Measurements from ENCODE around the gene TRAPPC3L. TPM values are rescaled to one million over a fixed set of nuclear protein-coding genes. Genes with fewer than 3 reads are reported as not detected.

The TRAPPC3L gene
- total and polyA plus RNA-seq, 2 of the 8 experiments (the other 6 are each of a cell fraction or from before 2014, with no cell fraction given) = not detected

DNA sequence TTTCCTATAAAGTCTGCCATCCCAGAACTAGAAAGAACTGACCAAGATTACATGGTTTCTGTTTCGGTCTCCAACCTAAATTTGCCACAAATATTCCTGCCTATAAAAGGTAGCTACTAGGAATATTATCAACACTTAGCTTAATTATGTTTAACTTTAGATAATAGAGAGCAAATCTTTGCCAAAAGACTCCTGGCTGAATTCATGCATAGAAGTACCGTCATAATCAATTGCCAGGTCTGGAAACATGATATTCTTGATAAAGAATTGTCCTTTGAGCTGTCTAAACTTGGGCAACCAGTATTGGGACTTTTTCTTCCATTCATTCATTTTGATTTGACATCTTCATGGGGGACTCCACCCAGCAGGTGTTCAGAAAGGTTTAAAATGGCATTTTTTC, 61.9 kb downstream of the TRAPPC3L start:
- 90% methylated on average over 2 of the region's 2 CpGs; no CpG with 5 or more reads in 1 of the 2 experiments for WGBS, 2 experiments (ENCODE audit: extremely low coverage in 1 of 2, insufficient coverage in 1 of 2, insufficient read length in 1 of 2, insufficient replicate concordance in 2 of 2, low coverage in 1 of 2, low lambda C conversion rate in 2 of 2, missing lambda C conversion rate in 1 of 2)
- no peak for DNase-seq (ENCODE audit: low read depth in 1 of 2, low spot score in 2 of 2)
- no peaks in the 10 kb centered on the region for H3K36me3 ChIP-seq (ENCODE audit: control insufficient read depth in 2 of 4, insufficient read depth in 4 of 4, low read length in 3 of 4)
- H3K14ac ChIP-seq (ENCODE audit: insufficient read length) = no peak overlapping the region
- no peak overlapping the region for H2AFZ ChIP-seq (ENCODE audit: low read length)
- no peak overlapping the region for H3K4me3 ChIP-seq (ENCODE audit: extremely low read depth in 1 of 4, insufficient read depth in 2 of 4, low read depth in 3 of 4, low read length in 4 of 4)
- no peak overlapping the region for H2BK120ac ChIP-seq (replicated peaks; ENCODE audit: low read depth, low read length)
- no peak overlapping the region for H4K5ac ChIP-seq (ENCODE audit: insufficient read length, low read depth, low read length)
- H3K4me2 ChIP-seq (ENCODE audit: insufficient read depth in 1 of 2, low read depth in 2 of 2, low read length in 2 of 2) = no peak overlapping the region
- no peaks in the 10 kb centered on the region for H3K4me1 ChIP-seq (replicated peaks in 1 of 4; ENCODE audit: control insufficient read depth in 3 of 4, insufficient read depth in 4 of 4, low read length in 3 of 4)
- H4K8ac ChIP-seq (ENCODE audit: extremely low read depth, insufficient read depth, low read length) = no peak overlapping the region
- H4K91ac ChIP-seq (replicated peaks; ENCODE audit: insufficient read length, low read length) = no peak overlapping the region
- H3K56ac ChIP-seq (replicated peaks; ENCODE audit: insufficient read length, low read depth, low read length) = no peak overlapping the region
- no peak for FAIRE-seq
- H2BK5ac ChIP-seq (ENCODE audit: low read depth, low read length) = no peak overlapping the region
- no peak overlapping the region for H3K27ac ChIP-seq (ENCODE audit: low read depth, low read length)
- no peak overlapping the region for H2BK15ac ChIP-seq (ENCODE audit: low read length)
- H4K20me1 ChIP-seq (replicated peaks in 1 of 2; ENCODE audit: control insufficient read depth in 1 of 2, insufficient read depth in 2 of 2, low read length in 2 of 2) = no peaks in the 10 kb centered on the region
- H3K9me3 ChIP-seq (ENCODE audit: insufficient read depth in 2 of 2, low read depth in 1 of 2, low read length in 1 of 2) = no peaks in the 10 kb centered on the region
- H3K79me1 ChIP-seq (ENCODE audit: low read depth, low read length) = no peaks in the 10 kb centered on the region
- no peak overlapping the region for H3K18ac ChIP-seq (ENCODE audit: extremely low read depth, low read length)
- no peak overlapping the region for H2AK5ac ChIP-seq (ENCODE audit: low read depth, low read length)
- H3K23ac ChIP-seq (ENCODE audit: insufficient read length) = no peak overlapping the region
- H3K23me2 ChIP-seq (ENCODE audit: low read depth, low read length) = no peaks in the 10 kb centered on the region
- H2BK12ac ChIP-seq (ENCODE audit: low read depth, low read length) = no peak overlapping the region
- no peak overlapping the region for H2BK20ac ChIP-seq (ENCODE audit: low read length)
- H3K27me3 ChIP-seq (replicated peaks in 1 of 4; ENCODE audit: control insufficient read depth in 3 of 4, extremely low read depth in 1 of 4, insufficient read depth in 3 of 4, low read length in 3 of 4) = no peaks in the 10 kb centered on the region
- CTCF ChIA-PET (ENCODE audit: partially characterized antibody) = interaction anchor here (1.0 to 2.7 kb wide), 2 partner anchors 15 to 195 kb away, joined by 4 to 11 read pairs; no protein-coding TSS in a partner anchor
- no peak overlapping the region for H3K9ac ChIP-seq (replicated peaks in 1 of 4; ENCODE audit: extremely low read depth in 1 of 4, low read depth in 3 of 4, low read length in 3 of 4)
- no peak overlapping the region for H3K4ac ChIP-seq (replicated peaks; ENCODE audit: insufficient read length, low read depth, low read length)
- POLR2A ChIA-PET (ENCODE audit: partially characterized antibody) = no interaction called here
- no peaks in the 10 kb centered on the region for H3K79me2 ChIP-seq (ENCODE audit: control insufficient read depth in 1 of 2, insufficient read depth in 2 of 2, low read length in 2 of 2)
- TF ChIP-seq MAFK (IDR thresholded peaks at IDR 0.05; ENCODE audit: low read depth, low read length) (no peak), GABPA (IDR thresholded peaks at IDR 0.05; ENCODE audit: borderline replicate concordance, insufficient read depth, low read length) (no peak), SIRT6 (IDR thresholded peaks at IDR 0.05; ENCODE audit: low read length) (no peak), PHF8 (conservative IDR thresholded peaks at IDR 0.05; ENCODE audit: low read depth, low read length) (no peak), RAD21 (IDR thresholded peaks at IDR 0.05 in 1 of 2, conservative IDR thresholded peaks at IDR 0.05 in 1 of 2; ENCODE audit: low read depth in 2 of 2, low read length in 2 of 2) (no peak), CBX5 (IDR thresholded peaks at IDR 0.05; ENCODE audit: low read depth, low read length) (no peak), HDAC6 (IDR thresholded peaks at IDR 0.05; ENCODE audit: low read depth, low read length) (no peak), POU5F1 (IDR thresholded peaks at IDR 0.05; ENCODE audit: low read depth, low read length) (no peak), SP1 (IDR thresholded peaks at IDR 0.05; ENCODE audit: low read depth, low read length) (no peak), NRF1 (IDR thresholded peaks at IDR 0.05; ENCODE audit: low read depth, low read length) (no peak), KDM1A (IDR thresholded peaks at IDR 0.05; ENCODE audit: borderline replicate concordance, low read length) (no peak), TBP (IDR thresholded peaks at IDR 0.05; ENCODE audit: low read depth, low read length) (no peak), NANOG (IDR thresholded peaks at IDR 0.05; ENCODE audit: insufficient read depth, low read depth, low read length, poor library complexity, severe bottlenecking) (no peak), SRF (IDR thresholded peaks at IDR 0.05; ENCODE audit: low read depth, low read length) (no peak), KDM5A (IDR thresholded peaks at IDR 0.05; ENCODE audit: low read length) (no peak), ASH2L (IDR thresholded peaks at IDR 0.05; ENCODE audit: low read length) (no peak)

Measured in H1 (cell line).